Stimulated activated CD8-positive, alpha-beta memory T cell treated with anti-CD3 and anti-CD28 coated beads, Interleukin-2, amount 100 ng/mL, for 48 hours (primary cell): Measurements from ENCODE around the gene SLC2A10.

ENCODE experiments used
- DNase-seq, 2 donors: peaks; one replicate each; pipeline ENCODE4 v3.0.0-alpha.2; 2020; ENCODE audit warnings: low read depth in 2 of 2

SLC2A10 gene

GRCh38 chr20:46682063-46682821 is 27.2 kb upstream of the SLC2A10 start:
- no peak for DNase-seq

DNA sequence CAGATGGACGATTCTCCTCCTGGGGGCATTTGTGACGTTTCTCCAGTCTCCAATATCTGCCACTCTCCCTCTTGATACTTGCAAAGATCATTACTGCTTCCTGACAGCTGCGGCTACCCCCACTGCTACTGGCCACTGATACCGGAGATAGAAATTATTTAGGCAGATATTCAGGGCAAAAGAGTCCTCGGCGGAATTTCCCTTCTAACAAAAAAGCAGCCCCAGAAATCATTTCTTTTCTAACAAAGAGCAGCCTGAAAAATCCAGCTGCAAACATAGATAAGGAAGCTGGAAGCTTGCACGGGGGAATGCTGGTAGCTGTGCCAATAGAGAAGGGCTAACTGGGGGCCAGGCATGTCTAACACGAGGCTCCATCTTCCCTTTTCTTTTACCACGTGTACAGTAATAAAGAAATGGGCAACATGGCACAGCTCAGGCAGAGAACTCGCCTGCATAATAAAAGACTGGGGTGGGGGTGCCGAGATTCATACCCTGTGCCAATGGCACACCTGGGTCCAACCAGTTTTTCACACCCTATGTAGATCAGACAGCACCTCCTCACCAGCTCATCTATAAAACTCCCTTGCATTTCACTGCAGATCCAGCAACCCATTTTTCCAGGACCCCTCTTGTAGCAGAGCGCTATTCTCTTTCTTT is 26.3 kb upstream of the SLC2A10 start:
- DNase-seq, result no peak

GRCh38 chr20:46683668-46683938 is 25.8 kb upstream of the SLC2A10 start:
- no peak for DNase-seq

GRCh38 chr20:46683939-46684750 is 25.3 kb upstream of the SLC2A10 start:
- DNase-seq, result no peak

GRCh38 chr20:46688151-46689081 is 21.0 kb upstream of the SLC2A10 start:
- no peak for DNase-seq

GRCh38 chr20:46689082-46689753 is 20.2 kb upstream of the SLC2A10 start, which contains the start of gene TP53RK:
TP53RK (minus strand) TSS chr20:46689444; CDS start chr20:46689414, 30 bp downstream.
- peak; percentile 88 to 96 for DNase-seq

- no peak for DNase-seq
Measured at GRCh38 chr20:46689754-46690085, 19.7 kb upstream of the SLC2A10 start.

DNA sequence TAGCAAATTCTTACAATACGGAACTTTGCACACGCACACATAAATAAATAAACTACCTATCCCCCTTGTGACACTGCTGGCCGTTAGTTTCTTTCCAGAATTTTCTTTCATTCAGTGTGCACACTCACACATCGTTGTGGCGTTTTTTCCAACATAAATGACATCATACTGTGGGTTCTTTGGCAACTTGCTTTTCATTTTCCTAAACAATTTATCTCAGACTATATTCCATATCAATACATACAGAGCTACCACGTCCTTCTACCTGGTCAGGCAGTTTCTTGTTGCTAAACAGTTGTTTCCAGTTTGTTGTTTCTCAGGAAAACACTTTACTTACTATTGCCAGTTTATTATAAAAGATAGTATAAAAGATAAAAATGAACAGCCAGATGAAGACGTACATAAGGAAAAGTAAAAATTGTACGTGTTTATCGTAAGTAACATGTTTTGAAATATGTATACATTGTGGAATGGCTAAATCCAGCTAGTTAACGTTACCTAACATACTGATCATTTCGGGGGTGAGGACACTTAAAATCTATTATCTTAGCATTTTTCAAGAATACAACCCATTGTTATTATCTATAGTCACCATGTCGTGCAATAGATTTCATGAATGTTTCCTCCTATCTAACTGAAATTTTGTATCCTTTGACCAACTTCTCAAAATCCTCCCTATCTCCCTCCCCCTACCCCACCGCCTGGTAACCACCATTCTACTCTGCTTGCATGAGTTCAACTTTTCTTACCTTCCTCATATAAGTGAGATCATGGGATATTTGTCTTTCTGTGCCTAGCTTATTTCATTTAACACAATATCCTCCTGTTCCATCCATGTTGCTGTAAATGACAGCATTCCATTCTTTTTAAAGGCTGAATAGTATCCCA is 19.0 kb upstream of the SLC2A10 start:
- no peak for DNase-seq

DNA sequence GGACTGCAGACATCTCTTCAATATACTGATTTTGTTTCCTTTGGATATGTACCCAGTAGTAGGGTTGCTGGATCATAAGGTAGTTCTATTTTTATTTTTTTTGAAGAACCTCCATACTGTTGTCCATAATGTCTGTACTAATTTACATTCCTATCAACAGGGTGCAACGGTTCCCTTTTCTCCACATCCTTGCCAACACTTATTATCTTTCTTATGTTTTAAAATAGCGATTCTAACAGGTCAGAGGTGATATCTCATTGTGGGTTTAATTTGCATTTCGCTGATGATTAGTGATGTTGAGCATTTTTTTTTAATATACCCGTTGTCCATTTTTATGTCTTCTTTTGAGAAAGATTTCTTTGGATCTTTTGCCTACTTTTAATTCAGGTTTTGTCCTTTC is 18.3 kb upstream of the SLC2A10 start:
- no peak for DNase-seq

DNA sequence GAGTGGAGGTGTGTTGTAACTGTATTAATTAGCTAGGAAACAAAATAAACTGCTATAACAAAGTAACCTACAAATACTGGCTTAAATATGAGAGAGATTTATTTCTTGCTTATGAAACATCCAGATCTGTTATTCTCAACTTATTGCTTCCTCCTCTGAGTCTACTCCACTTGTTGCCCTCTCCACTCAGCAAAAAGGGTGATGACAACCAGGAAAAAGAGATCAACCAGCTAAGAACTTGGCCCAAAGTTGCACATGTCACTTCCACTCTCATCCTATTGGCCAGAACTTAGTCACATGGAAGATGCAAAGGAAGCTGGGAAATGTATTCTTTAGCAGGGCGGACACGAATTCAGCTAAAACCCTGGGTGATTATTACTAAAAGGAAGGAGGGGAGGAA is 15.0 kb upstream of the SLC2A10 start:
- no peak for DNase-seq

- no peak for DNase-seq
Measured at GRCh38 chr20:46695892-46696291, 13.6 kb upstream of the SLC2A10 start.

DNA sequence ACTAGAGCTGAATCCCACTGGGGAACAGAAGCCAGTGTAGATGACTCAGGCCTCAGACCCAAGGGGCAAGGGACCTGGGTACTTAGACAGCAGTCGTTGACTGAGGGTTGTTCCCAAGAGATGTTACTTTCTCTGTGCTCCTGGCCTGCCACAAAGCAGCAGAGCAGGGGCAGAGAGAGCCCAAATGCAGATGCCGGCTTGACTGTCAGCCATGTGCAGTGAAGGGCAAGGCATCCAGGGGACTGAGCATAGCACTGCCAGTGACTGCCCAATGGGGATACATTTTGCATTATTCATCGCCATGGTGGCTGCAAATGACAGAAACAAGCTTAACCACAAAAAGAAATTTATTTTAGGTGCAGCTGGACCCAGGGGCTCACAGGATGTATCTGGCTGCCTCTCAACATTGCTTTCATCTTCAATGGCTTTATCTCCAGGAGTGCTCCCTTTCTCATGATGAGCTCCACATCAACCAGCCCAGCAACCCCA is 12.6 kb upstream of the SLC2A10 start:
- DNase-seq, result no peak

DNA sequence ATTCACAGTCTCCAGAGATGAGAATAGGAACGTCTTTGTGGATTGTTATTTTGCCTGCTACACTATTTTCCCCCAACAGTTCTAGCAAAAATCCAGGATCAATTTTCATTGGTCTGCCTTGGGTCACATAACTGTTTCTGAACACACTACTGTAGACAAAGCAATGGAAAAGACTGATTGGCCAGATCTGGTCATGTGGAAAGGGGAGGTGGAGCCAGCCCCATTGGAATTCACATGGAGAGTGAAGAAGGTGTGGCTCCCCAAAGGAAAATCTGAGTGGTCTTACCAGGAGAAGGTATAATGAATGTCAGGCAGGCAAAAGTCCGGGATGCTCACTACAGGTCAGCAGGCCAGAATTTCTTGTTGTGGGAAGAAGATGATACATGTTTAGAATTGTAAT is 10.7 kb upstream of the SLC2A10 start:
- no peak for DNase-seq

- DNase-seq, result no peak
Measured at GRCh38 chr20:46699651-46700359, 9.6 kb upstream of the SLC2A10 start.

- DNase-seq, result no peak
Measured at GRCh38 chr20:46700481-46700880, 9.0 kb upstream of the SLC2A10 start.

DNA sequence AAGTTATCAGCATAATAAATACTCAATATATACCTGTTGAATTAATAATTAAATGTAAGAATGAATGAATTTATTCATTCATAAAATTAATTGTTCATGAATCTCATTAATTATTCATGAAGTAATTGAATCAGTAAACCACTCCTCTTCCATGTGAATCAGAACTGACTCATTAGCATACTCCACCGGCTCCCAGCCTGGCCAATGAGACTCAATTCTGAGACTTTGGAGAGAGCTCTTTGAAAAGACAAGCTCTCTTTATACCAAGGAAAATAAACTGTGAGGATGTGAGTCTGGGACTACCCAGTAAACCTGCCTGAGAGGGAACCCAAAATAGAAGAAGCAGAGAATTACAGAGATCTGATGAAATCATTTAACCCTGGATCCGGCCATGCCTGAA is 8.4 kb upstream of the SLC2A10 start:
- no peak for DNase-seq

GRCh38 chr20:46701556-46701955 is 7.9 kb upstream of the SLC2A10 start:
- DNase-seq, result no peak

DNA sequence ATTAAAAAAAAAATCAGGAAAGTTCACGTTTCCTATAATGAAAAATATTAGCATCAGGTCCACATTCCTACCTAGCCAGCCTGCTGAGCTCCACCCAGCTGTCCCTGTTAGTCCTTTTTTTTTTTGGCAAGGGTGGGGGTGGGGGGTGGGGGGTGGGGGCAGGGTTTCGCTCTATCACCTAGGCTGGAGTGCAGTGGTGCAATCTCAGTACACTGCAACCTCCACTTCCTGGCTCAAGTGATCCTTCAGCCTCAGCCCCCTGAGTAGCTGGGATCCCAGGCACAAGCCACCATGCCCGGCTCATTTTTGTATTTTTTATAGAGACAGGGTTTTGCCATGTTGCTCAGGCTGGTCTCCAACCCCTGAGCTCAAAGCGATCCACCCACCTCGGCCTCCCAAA is 7.5 kb upstream of the SLC2A10 start:
- DNase-seq, result no peak

- DNase-seq, result no peak
Measured at GRCh38 chr20:46702447-46703203, 6.8 kb upstream of the SLC2A10 start.
